Frontal cortex (tissue), 4 donors: Measurements from ENCODE around the gene CDCP1. TPM values are rescaled to one million over a fixed set of nuclear protein-coding genes. Genes with fewer than 3 reads are reported as not detected.
"Not testable (repeated sequence)": the region's sequence is repeated elsewhere in the genome, so short reads cannot be mapped to it uniquely, and the experiment has no call there.

ENCODE experiments used
- DNase-seq, 2 donors: peaks; one replicate each; pipeline ENCODE4 v3.0.0; 2012; ENCODE audit warnings: low spot score in 2 of 2
- FAIRE-seq: peaks from 2 replicates; lab custom pipeline; 2012; peaks lifted over from hg19 to GRCh38; lab: Jason Lieb, UNC
- total RNA-seq: library from RNA; depleted of rRNA; stranded (reverse); fragments of >200 nt; gene quantifications from one replicate; pipeline ENCODE4 v1.2.3, GENCODE V29; 2014
- donor health status: control.
- donor health status: control.
- donor health status: control.

Gene CDCP1
- total RNA-seq, 1 donor from 2014 or later: 0.41 TPM

DNA sequence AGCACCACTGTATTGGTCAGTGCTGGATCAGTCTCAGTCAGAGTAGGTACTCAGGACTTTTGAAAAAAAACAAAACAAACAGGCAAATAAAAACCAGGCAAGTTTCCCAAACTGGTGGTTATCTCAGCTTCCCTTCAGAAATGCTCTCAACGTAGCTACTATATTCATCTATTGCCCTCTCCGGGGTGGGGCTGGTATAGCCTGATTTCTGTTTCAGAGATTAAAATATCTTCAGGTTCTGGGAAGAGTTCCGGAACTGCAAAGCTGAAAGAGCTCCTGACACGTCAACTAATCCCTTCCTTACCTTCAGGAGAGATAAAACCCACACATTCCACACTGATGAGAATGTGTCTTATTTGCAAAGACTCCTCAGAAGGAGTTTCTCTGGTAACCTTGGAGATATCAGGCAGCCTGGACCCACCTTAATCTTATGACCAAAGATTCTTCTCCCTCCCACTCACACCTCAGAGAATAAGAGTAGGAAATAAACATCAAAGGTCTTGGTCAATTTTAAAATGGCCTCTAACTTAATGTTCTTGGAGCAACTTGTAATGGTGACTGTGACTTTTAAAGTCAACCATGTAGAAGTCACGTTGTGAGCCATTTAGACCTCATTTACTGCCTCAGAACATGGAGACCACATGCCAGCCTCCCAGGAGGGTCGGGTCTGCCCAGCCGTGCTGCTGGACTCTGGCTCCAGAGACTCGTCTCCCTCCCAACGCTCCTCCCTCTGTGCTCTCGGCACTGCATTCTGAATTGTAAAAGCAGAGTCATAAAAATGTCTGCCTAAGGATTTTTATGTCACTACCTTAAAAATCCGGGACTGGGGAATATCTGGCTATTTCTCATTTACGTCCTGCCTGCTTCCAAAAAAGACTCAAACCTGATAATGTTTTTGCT is 53.8 kb downstream of the CDCP1 start:
- FAIRE-seq (no peak), DNase-seq (no peak)

GRCh38 chr3:45090855-45091254 is 55.3 kb downstream of the CDCP1 start:
- no peak for FAIRE-seq
- no peak for DNase-seq

- FAIRE-seq (no peak), DNase-seq (no peak)
Observed at GRCh38 chr3:45088543-45089358, 57.4 kb downstream of the CDCP1 start.

DNA sequence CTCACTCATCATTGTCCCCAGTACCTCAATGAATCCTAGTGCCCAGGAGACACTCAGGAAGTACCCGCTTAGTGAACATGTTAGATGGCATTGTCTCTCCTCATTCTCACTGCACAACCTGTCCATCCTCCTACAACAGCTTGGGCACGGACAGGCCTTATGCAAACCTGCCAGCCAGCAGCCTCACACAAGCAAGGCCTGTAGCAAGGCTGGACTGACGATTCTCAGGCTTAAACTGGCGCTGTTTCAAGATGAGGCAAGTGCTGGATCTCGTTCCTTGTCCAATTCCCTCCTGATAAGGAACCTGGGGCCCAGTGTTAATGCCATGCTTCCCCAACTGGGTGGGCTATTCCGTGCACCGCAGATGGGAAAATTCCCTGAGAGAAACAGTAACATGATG is 59.0 kb downstream of the CDCP1 start:
- no peak for DNase-seq
- no peak for FAIRE-seq

DNA sequence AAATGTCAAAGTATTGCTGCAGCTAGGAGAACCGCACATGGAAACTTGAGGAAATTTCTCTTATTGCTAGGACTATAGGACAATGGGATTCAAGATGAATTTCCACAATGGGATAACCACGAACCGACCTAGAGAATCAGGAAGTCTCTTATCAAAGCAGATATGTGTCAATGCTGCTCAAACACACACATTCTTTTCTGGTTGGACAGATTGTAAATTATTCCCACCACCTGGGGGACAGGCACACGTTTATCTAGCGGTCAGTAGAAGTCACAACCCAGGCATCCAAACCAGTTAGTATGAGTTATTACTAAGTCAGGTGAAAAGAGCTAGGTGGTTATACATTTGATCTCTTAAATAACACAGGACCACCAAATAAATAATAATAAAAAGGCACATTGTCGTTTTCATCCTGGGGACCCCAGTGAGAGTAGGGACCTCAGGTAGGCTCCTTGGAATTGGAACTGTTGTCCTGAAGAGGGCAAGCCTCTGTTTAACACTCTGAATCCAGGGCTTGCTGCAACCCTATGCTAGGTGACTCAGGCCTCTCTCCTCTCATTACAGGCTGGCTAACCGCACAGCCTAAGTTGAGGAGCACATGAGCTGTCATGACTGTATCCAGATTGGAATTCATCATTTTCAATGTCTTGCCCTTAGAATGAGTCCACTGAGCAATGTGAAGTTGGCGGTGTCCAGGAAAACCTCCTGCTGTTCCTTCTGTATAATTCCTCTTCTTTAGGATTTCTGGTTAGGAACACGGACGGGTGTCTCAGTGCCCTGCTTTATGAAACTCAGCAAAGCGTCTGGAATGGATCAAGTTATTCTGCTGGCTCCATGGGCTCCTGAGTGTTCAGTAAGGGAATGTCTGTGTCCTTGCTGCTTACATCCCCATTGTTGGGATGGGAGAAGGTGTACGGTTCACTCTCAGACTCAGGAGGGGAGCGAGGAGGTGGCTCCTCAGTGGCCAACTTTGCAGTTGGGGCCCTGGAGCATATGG is 61.1 kb downstream of the CDCP1 start:
- FAIRE-seq (no peak), DNase-seq (no peak)

DNA sequence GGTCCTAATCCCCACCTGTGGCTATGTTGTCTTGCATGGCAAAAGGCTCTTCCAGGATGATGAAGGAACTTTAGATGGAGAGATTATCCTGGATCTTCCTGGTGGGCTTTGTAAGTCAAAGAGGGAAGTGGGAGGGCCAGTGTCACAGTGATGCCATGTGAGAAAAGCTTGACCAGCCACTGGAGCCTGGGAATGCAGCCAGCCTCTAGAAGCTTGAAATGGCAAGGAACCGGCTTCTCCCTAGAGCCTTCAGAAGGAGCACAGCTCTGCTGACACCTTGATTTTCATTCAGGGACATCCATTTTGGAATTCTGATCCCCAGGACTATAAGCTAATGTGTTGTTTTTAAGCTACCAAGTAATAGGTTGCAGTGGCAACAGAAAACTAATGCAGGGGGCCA is 61.8 kb downstream of the CDCP1 start:
- DNase-seq (no peak), FAIRE-seq (no peak)

DNA sequence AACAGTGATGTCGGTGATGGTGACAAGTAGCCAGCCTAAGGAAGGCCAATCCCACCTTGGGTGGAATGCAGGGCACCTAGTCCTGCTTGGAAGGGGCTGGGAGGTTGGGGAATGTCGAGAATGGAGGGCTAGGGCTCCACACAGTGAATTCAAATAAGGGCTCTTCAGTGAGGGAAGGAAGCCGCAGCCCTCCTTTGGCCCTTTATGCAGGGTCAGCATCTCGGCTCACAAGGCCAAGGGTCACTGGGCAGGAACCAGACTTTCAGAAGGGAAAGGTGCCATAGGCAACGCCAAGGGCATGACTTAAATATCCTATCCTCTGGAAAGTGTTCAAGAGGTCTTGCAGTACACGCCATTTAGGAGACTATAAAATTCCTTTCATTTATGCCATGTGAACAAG is 63.2 kb downstream of the CDCP1 start:
- no peak for FAIRE-seq
- no peak for DNase-seq

GRCh38 chr3:45082142-45082538 is 64.0 kb downstream of the CDCP1 start:
- no peak for FAIRE-seq
- no peak for DNase-seq

DNA sequence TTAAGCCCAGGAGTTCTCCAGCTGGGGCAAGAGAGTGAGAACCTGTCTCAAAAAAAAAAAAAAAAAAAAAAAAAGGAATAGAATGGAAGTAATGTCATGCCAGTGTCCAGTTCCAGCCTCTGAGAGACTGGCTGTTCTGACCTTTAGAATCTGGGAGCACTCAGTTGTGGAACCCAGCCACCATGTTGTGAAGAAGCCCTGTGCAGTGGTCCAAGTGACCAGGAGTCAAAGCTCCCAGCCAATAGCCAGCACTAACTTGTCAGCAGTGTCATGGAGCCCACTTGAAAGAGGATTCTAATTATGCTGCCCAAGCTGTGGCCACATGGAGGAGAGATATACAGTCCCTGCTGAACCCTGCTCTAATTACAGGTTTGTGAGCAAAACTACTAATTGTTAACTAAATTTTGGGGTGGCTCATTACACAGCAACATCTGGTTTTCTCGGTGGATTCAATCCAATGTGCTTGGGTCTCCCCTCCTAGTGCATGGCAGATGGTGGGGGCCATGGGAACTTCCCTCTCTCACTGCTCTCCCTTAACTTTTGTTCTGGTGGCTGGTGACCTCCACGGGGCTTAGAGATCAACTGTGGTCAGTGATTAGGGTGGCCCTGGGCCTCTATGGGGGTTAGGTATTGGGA is 64.6 kb downstream of the CDCP1 start:
- FAIRE-seq (no peak), DNase-seq (no peak)

DNA sequence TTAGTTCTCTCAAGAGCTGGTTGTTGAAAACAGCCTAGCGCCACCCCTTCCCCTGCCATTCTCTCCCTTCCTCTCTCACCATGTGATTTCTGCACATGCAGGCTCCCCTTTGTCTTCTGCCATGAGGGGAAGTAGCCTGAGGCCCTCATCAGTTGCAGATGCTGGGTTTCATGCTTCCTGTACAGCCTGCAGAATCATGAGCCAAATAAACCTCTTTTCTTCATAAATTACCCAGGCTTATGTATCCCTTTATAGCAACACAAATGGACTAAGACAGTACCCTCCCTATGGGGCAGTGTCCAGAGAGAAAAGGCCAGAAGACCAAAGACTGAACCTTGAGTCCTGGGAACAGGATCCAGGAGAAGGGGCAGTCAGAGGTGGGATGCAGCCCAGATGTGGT is 65.4 kb downstream of the CDCP1 start:
- FAIRE-seq (no peak), DNase-seq (no peak)

- FAIRE-seq: no peak
- DNase-seq: no peak
Observed at GRCh38 chr3:45079715-45080114, 66.5 kb downstream of the CDCP1 start.

- DNase-seq: no peak
- FAIRE-seq: no peak
Observed at GRCh38 chr3:45078910-45079522, 67.2 kb downstream of the CDCP1 start.

DNA sequence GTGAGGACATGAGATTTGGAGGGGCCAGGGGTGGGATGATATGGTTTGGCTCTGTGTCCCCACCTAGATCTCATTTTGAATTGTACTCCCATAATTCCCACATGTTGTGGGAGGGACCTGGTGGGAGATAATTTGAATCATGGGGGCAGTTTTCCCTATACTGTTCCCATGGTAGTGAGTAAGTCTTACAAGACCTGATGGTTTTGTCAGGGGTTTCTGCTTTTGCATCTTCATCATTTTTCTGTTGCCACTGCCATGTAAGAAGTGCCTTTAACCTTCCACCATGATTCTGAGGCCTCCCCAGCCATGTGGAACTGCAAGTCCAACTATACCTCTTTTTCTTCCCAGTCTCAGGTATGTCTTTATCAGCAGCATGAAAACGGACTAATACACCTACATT is 67.9 kb downstream of the CDCP1 start:
- FAIRE-seq, DNase-seq: not testable (repeated sequence)

DNA sequence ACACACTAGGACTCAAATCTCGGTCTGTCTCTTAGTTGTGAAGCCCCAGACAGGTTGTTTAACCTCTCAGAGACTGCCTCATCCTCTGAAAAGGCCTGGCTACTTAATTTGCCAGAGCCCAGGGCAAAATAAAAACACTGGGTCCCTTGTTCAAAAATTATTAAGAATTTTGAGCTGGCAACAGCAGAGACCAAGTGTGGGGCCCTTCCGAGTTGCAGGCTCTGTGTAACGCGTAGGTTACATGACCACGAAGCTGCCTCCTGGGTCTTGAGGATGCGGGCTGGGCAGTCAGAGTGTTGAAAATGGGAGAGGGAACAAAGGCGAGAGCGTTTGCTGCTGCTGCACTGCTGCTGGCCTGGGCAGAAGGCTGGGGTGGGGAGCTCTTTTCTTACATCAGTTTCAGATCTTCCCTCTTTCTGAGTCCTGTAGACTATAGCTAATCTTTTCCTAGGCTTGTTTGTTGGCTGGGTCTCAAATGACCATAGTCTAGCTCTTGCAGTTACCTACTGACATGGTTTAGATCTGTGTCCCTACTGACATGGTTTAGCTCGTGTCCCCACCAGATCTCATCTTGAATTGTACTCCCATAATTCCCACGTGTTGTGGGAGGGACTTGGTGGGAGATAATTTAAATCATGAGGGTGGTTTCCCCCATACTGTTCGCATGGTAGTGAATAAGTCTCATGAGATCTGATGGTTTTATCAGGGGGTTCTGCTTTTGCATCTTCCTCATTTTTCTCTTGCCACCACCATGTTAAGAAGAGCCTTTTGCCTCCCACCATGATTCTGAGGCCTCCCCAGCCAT is 70.2 kb downstream of the CDCP1 start:
- FAIRE-seq: no peak
- no peak for DNase-seq

GRCh38 chr3:45071075-45071474 is 75.1 kb downstream of the CDCP1 start:
- no peak for FAIRE-seq
- DNase-seq: no peak

DNA sequence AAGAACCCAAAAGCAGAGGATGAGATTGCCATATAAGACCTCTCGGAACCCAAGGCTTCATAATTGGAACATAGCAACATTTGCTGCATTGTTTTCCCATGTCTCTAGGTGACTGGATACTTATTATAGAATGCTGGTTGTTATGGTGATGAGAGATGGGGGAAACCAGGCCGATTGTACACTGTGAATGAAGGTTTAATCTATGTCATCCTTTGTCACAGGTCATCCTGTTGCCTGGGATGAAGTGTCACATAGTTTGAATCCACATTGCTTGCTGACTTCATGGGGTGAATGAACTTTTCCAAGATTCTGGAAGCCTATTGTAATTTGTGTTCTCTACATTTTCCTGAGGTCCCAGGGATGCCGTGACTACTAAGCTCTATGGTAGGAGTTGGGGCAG is 78.2 kb downstream of the CDCP1 start:
- no peak for FAIRE-seq
- DNase-seq: no peak

GRCh38 chr3:45067486-45067885 is 78.7 kb downstream of the CDCP1 start:
- DNase-seq: no peak
- no peak for FAIRE-seq

DNA sequence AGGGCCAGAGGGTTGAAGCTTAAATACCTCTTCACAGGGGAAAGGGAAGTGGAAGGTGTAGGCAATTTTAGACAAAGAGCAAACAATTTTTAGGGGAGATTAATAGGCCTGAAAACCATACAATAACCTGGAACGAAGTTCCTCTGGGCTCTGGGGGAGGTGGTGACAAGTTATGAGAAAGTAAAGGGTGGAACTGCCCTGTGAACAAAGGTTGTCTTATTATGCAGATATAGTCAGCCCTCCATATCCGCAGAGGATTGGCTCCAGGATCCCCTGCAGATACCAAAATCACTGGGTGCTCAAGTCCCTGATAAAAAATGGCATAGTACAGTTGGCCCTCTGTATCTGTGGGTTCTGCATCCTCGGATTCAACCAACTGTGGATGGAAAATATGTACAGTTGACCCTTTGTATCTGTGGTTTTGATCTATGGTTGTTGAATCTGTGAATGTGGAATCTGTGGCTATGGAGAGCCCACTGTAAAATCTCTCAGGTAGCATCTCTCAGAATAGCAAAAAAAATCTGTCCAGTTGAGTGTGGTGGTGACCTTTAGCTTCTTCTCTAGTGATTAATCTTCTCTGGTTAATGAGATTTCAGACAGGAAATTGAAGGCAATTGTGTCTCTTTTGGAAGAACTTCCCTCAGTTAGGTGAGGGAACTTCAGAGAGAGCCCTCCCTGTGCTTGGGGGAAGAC is 79.9 kb downstream of the CDCP1 start:
- DNase-seq (no peak), FAIRE-seq (no peak)
